Skeletal muscle cell (primary cell): ENCODE measurements around the gene MAP2K5.
A peak's percentile ranks its signal among the peaks of the same experiment; 100 is the strongest.

ENCODE experiments used
- DNase-seq: peaks from one replicate; pipeline ENCODE4 v3.0.0-alpha.2; 2010; ENCODE audit warnings: low read depth
- H3K4me3 ChIP-seq: 2 replicates; pipeline ENCODE4 v1.5.1; 2011; ENCODE audit warnings: low read depth, mild to moderate bottlenecking, control low read depth, low read length, moderate library complexity

Gene MAP2K5

DNA sequence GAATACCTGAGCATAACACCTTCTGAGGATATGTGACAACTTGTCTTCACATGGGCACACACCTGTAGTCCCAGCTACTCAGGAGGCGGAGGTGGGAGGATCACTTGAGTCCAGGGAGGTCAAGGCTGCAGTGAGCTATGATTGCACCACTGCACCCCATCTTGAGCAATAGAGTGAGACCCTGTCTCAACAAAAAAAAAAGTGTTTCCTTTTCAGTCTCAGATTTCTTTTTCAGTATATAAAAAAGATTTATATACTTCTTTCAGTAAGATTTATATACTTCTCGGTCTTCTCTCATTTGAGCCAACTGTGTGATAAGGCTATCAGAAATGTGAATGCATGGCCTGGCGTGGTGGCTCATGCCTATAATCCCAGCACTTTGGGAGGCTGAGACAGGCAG lies 197.9 kb downstream of the MAP2K5 start:
- no peak for DNase-seq
- no peak overlapping the region for H3K4me3 ChIP-seq

- no peak overlapping the region for H3K4me3 ChIP-seq
- peak; percentile 69 for DNase-seq
These were observed 198.8 kb downstream of the MAP2K5 start for GRCh38 chr15:67741308-67741707.

GRCh38 chr15:67743558-67743957 lies 201.1 kb downstream of the MAP2K5 start:
- DNase-seq, result no peak
- H3K4me3 ChIP-seq, result no peak overlapping the region

DNA sequence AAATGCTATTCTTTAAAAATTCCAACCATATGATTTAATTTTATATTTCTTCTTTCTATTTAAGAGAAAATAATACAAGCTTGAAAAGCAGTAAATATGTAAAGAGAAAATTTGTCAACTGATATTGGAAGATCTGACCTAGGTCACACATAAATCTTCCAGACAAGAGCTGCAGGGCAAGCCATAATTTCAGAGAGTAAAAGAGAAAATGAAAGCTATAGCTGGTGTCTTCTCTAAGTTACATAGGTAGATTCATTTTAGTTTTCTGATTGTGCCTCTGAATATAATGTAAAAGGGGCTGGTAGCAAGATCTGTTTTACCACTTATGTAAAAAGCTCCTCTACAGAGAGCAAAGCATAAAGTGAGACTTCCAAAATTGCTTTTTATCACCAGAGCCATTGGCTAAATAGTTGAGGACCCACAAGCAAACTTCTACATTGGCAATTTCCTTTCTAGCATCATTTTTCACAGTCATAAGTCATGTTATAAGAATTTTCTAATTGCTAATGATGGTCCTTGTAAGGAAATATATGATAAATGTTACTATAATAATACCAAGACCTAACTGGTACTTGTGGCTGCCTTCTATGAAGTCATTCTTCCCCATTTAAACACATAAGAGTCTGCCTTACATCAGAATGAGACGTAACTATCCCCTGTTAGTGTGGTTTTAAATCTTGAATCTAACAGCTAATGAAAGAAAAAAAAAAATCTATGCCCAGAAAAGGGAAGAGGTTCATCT lies 202.0 kb downstream of the MAP2K5 start:
- DNase-seq, result no peak
- no peak overlapping the region for H3K4me3 ChIP-seq

DNA sequence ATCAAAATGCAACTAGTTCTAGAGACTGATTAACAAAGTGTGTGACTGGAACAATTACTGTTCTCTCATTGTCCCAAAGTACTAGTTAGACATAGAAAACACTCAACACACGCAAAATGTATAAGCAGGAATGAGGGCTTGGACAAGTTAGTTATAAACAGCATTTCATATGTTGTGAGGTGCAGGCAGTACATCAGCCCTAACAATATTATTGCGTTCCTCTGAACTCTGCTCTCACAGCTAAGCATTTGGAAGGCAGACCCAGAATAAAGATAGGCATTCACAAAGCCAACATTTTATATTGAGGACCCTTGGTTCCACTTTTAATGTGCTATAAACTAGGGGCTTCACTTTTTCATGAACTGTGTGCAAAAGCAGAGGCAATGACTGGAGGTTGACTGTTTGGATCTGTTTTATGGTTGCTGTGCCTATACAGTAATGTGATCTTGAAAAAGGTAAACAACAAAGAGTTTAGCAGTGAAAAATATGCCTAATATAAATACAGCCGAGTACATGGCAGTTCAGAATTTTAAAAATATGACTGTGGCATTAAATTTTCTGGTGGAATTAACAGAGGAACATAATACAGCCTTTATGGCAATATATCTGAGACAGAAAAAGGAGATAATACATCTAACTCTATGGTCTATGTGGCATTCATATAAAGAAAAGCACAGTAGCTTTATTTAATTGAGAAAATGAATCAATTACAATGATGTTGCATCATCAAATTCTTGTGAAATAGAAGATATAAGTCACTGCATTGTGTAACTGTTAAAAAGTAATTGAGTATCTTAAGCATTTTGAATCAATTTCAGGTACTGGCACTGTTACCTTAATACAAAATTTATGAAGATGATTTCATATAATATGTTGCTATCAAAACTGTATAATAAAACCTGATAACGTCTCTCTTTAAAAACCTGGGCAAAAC lies 202.8 kb downstream of the MAP2K5 start:
- no peak overlapping the region for H3K4me3 ChIP-seq
- no peak for DNase-seq

DNA sequence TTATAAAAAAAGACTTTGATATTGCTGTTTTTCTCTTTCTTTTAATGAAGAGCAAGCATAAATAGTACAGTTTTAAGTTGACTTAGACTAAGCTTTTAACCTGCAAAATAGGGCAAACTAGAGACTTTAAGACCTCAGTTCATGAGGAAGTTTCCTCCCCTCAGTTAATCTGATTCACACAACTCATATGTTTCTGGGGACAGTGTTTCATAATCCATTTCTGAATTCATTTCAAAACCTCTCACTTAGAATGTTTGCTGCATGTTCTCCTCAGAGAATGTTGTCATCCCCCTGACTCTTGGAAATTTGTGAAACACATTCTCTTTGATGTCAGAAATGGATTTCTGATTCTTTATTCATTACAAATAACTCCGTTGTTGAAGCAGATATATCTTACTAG lies 203.5 kb downstream of the MAP2K5 start:
- no peak overlapping the region for H3K4me3 ChIP-seq
- peak; percentile 60 for DNase-seq

- no peak for DNase-seq
- H3K4me3 ChIP-seq, result no peak overlapping the region
These were observed 203.9 kb downstream of the MAP2K5 start for GRCh38 chr15:67746450-67746849.

DNA sequence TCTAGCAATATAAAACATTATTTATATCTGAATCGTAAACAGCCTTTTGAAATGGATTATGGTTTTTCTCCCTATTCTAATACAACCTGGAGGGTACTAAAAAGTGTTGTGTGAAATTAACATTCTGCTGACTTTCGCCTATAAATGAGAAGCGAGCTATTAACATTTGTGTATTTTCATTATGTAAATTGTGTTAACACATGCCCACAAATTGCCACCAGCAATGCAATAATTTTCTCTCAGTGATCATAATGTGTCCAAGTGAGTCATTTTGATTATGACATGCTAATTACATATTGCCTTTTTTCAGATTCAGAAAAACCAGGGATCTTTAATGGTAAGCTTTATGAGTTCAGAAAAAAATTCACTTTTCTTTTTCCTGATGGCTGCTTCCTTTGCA lies 205.4 kb downstream of the MAP2K5 start:
- H3K4me3 ChIP-seq, result no peak overlapping the region
- DNase-seq, result no peak

GRCh38 chr15:67750371-67750770 lies 207.9 kb downstream of the MAP2K5 start:
- no peak overlapping the region for H3K4me3 ChIP-seq
- peak; percentile 15 for DNase-seq

- DNase-seq, result no peak
- H3K4me3 ChIP-seq, result no peak overlapping the region
These were observed 211.4 kb downstream of the MAP2K5 start for GRCh38 chr15:67753891-67754290.

DNA sequence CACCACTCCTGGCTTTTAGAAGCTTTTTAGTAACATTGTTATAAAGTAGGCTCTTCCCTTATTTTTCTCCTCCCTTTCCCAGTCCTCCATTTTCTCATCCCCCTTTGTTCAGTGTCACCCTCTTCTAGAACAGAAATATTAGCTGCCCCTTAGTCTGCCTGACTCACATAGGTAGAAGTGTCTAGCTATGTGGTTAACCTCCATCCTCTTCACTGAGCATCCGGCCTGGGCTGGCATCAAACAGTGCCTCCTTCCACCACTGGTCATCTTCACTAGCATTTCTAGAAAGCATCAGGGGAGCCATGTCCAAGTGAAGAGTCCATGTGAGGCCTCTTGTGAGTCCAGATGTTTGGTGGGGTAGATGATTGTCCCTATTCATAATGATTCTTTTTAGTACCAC lies 212.8 kb downstream of the MAP2K5 start:
- DNase-seq, result no peak
- no peak overlapping the region for H3K4me3 ChIP-seq

DNA sequence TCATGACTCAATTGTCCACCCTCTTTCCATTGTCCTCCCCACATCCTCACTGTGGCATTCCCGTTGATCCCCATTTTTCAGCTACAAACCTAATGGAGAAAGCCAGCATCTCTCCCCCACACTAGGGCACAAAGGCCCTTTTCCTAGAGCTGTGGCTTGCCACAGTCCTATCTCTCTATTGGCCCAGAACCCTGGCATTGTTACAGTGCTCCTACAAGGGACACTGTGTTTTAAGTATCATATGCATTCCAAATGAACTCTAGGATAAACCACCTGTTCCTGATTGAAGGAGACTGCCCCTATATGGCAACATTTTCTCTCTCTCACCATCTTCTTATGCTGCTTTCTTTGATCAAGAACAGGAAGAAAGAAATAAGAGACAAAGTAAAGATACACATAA lies 213.4 kb downstream of the MAP2K5 start:
- H3K4me3 ChIP-seq, result no peak overlapping the region
- no peak for DNase-seq

- H3K4me3 ChIP-seq, result no peak overlapping the region
- DNase-seq, result no peak
These were observed 216.3 kb downstream of the MAP2K5 start for GRCh38 chr15:67758619-67759300.

- H3K4me3 ChIP-seq, result no peak overlapping the region
These were observed 218.4 kb downstream of the MAP2K5 start for GRCh38 chr15:67760901-67761300.

GRCh38 chr15:67761343-67761742 lies 218.8 kb downstream of the MAP2K5 start:
- H3K4me3 ChIP-seq, result no peak overlapping the region
- no peak for DNase-seq

More at GRCh38 chr15:67760901-67761300, 218.4 kb downstream of the MAP2K5 start:
- DNase-seq, result no peak

DNA sequence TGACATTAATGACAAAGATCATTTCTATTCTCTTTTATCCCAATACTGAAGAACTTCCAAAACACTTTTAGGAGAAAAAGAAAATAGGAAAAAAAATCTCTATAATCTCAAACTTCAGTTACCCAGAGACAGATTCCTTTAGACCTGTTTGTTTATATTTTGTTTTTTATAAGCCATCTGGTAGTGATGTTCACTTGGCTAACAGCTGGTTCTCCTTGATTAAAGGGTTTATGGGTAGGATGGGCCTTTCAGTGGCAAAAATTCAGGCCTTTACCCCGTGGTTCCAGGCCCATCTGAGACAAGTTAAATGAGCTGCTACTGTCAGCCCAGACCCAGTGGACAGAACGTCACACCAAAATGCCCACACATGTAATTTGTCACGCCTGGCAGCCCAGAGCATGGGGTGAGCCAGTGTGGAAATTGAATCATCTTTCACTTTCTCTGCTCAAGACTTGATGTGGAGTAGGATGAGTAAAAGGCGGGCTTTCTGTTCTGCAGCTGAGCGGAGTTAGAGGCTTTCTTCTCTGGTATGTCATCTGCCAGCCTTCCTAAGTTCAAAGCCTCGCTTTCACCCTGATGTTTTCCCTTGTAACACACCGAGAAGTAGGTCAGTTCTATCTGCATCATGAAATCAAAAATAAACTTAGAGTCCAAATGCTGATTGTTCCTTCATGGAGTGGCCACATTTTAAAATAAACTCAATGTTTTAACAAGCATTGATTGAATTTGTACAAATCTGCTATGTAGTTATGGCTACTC lies 220.3 kb downstream of the MAP2K5 start:
- no peak for DNase-seq
- H3K4me3 ChIP-seq, result no peak overlapping the region

GRCh38 chr15:67765701-67766100 lies 223.2 kb downstream of the MAP2K5 start:
- DNase-seq, result no peak
- H3K4me3 ChIP-seq, result no peak overlapping the region

DNA sequence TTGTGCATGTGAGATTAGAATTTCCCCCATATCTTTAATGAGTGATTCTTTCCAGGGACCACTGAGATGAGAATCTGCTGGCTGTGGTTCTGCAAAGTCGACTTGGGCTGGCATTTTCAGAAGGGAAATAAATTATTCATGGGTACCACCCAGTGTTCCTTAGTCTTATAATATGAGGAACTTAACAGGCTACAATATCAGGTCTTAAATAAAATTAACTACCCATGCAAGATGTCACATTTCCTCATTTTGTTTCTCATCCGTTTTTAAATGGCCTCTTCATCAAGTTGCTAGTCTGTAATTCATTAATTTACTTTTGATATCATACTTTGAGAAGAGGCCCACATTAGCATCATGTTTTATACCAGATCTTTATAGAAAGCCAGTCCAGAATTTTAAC lies 224.5 kb downstream of the MAP2K5 start:
- H3K4me3 ChIP-seq, result no peak overlapping the region
- DNase-seq, result no peak

DNA sequence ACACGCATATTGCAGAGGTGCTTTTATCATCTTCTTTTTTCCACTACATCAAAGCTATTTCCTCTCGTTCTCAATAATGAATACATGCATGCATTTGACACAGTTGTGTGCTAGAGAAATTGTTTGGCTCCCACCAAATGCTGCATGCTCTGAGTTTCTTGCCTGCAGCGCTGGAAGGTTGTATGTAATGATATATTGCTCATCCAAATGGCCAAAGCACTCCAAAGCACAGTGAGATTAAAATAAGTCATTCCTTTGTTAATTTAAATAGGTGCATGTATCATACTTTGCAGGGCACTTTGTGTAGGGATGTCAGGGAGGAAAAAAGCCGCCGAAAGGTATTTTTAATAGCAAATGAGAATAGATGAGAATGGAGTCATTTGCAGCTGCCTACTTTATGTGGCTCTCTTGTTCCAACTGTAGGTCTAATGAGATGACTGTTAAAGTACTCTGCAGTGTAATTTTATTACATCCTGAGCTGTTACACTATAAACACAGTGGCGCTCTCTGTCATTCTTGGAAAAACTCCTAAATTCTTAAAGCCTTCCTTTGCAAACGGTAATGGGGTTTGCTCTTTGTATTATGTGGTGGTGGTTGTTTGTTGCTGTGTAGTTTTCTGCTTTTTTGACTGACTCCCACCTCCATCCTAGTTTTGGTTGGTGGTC lies 225.9 kb downstream of the MAP2K5 start:
- H3K4me3 ChIP-seq, result no peak overlapping the region
- no peak for DNase-seq
